HG02588 (cell line): ENCODE results near the gene PTPRN2.

Experiments used
- ATAC-seq: cut with Tn5 transposase; IDR thresholded peaks from one replicate; pipeline ENCODE4 v1.9.1; 2021; ENCODE audit warnings: mild to moderate bottlenecking, moderate library complexity; ENCODE audit not compliant: unreplicated experiment

The PTPRN2 gene

GRCh38 chr7:158447506-158448171 lies 140.0 kb downstream of the PTPRN2 start:
- ATAC-seq, result no peak

GRCh38 chr7:158447151-158447505 lies 140.5 kb downstream of the PTPRN2 start:
- no peak for ATAC-seq

GRCh38 chr7:158446706-158447105 lies 140.9 kb downstream of the PTPRN2 start:
- no peak for ATAC-seq

GRCh38 chr7:158446281-158446680 lies 141.3 kb downstream of the PTPRN2 start:
- ATAC-seq, result no peak

- no peak for ATAC-seq
Measured at GRCh38 chr7:158445421-158446175, 142.0 kb downstream of the PTPRN2 start.

GRCh38 chr7:158444501-158445420 lies 142.9 kb downstream of the PTPRN2 start:
- ATAC-seq, result no peak

- no peak for ATAC-seq
Measured at GRCh38 chr7:158443688-158444483, 143.7 kb downstream of the PTPRN2 start.

GRCh38 chr7:158443014-158443687 lies 144.5 kb downstream of the PTPRN2 start:
- no peak for ATAC-seq

- no peak for ATAC-seq
Measured at GRCh38 chr7:158442260-158442659, 145.4 kb downstream of the PTPRN2 start.

- ATAC-seq, result no peak
Measured at GRCh38 chr7:158439035-158439434, 148.6 kb downstream of the PTPRN2 start.

- ATAC-seq, result no peak
Measured at GRCh38 chr7:158432369-158433341, 155.0 kb downstream of the PTPRN2 start.

GRCh38 chr7:158431941-158432347 lies 155.7 kb downstream of the PTPRN2 start:
- no peak for ATAC-seq

- ATAC-seq, result no peak
Measured at GRCh38 chr7:158431055-158431940, 156.3 kb downstream of the PTPRN2 start.

- no peak for ATAC-seq
Measured at GRCh38 chr7:158430308-158431034, 157.2 kb downstream of the PTPRN2 start.

- no peak for ATAC-seq
Measured at GRCh38 chr7:158428837-158429753, 158.5 kb downstream of the PTPRN2 start.

GRCh38 chr7:158428131-158428836 lies 159.3 kb downstream of the PTPRN2 start:
- ATAC-seq, result no peak
